Measurements from ENCODE around the gene GOLGA1. TPM values are rescaled to one million over a fixed set of nuclear protein-coding genes. Genes with fewer than 3 reads are reported as not detected.

GOLGA1 gene
- total and polyA plus RNA-seq, 10 of the 15 experiments (the other 5 are each of a cell fraction or from before 2014, with no cell fraction given) = 2.9 to 14.1 (median 8.1) TPM

- no peak for TF ChIP-seq PAX5 (IDR thresholded peaks at IDR 0.05; ENCODE audit: borderline replicate concordance, low read depth, low read length)
- no peak for TF ChIP-seq YY1 (IDR thresholded peaks at IDR 0.05; ENCODE audit: low read depth, low read length)
- TF ChIP-seq STAT3 (IDR thresholded peaks at IDR 0.05; ENCODE audit: low read depth, low read length) = no peak
- TF ChIP-seq ETV6 (conservative IDR thresholded peaks at IDR 0.05 in 1 of 2, IDR thresholded peaks at IDR 0.05 in 1 of 2; ENCODE audit: borderline replicate concordance in 1 of 2, low read depth in 1 of 2) = no peak
- no peak for TF ChIP-seq IRF4 (IDR thresholded peaks at IDR 0.05; ENCODE audit: low read depth, low read length)
- TF ChIP-seq EGR1 (IDR thresholded peaks at IDR 0.05; ENCODE audit: borderline replicate concordance in 1 of 2, low read depth in 2 of 2, low read length in 2 of 2) = no peak
These were observed 39.5 kb upstream of the GOLGA1 start (continued) for GRCh38 chr9:124980431-124980830.

- in situ Hi-C loops (cut with MboI) = no loop called here
- WGBS (ENCODE audit: insufficient coverage, insufficient replicate concordance, low lambda C conversion rate, missing lambda C conversion rate) = 81% methylated on average over 2 of the region's 2 CpGs
- Histone ChIP-seq H3K4me3 (no peak overlapping the region), H3K79me2 (ENCODE audit: control insufficient read depth, insufficient read depth, low read length) (no peaks in the 10 kb centered on the region), H2AFZ (ENCODE audit: control insufficient read depth, low read depth, low read length) (no peak overlapping the region), H3K9ac (ENCODE audit: control insufficient read depth, insufficient read depth, low read length) (no peak overlapping the region), H3K4me2 (ENCODE audit: control insufficient read depth, insufficient read depth) (no peak overlapping the region), H3K27ac (ENCODE audit: control insufficient read depth, insufficient read depth) (no peak overlapping the region), H3K27me3 (replicated peaks in 1 of 2; ENCODE audit: control insufficient read depth in 2 of 2, insufficient read depth in 2 of 2, low read length in 1 of 2) (no peaks in the 10 kb centered on the region), H3K9me3 (replicated peaks; ENCODE audit: control insufficient read depth, insufficient read depth, low read length) (no peaks in the 10 kb centered on the region), H4K20me1 (ENCODE audit: control insufficient read depth, insufficient read depth) (no peaks in the 10 kb centered on the region), H3K4me1 (ENCODE audit: control insufficient read depth, insufficient read depth, low read length) (no peaks in the 10 kb centered on the region), H3K36me3 (ENCODE audit: control insufficient read depth in 2 of 2, insufficient read depth in 2 of 2, low read length in 1 of 2) (0 out of 4 replicates have a peak, but pooled peaks cover 0 to 3% of the 10 kb centered on the region in 2 experiments)
- intact Hi-C loops (cut with micrococcal nuclease; ENCODE audit: unreplicated experiment) = no loop called here
- ChIA-PET CTCF (interaction anchor here (1.6 kb wide), 1 partner anchor 12 kb away, joined by 4 read pairs; no protein-coding TSS in a partner anchor), RAD21 (ENCODE audit: unreplicated experiment) (no interaction called here), SMC1A (ENCODE audit: uncharacterized antibody, unreplicated experiment) (no interaction called here), POLR2A (no interaction called here)
- BruUV-seq (replicated peaks) = no TSS peak
- no peak for ATAC-seq
- TF ChIP-seq MYB (IDR thresholded peaks at IDR 0.05; ENCODE audit: borderline replicate concordance, low read depth, low read length) (no peak), RAD21 (IDR thresholded peaks at IDR 0.05; ENCODE audit: insufficient read depth, low read depth, low read length) (no peak), HDAC6 (IDR thresholded peaks at IDR 0.05; ENCODE audit: unreplicated experiment) (no peak), NKRF (conservative IDR thresholded peaks at IDR 0.05) (no peak)
- FAIRE-seq = no peak
- no peak for DNase-seq (ENCODE audit: low read depth, low spot score)
These were observed 34.2 kb upstream of the GOLGA1 start for GRCh38 chr9:124975131-124975530.
